Measurements from ENCODE around the gene SH3RF1.

The SH3RF1 gene

DNA sequence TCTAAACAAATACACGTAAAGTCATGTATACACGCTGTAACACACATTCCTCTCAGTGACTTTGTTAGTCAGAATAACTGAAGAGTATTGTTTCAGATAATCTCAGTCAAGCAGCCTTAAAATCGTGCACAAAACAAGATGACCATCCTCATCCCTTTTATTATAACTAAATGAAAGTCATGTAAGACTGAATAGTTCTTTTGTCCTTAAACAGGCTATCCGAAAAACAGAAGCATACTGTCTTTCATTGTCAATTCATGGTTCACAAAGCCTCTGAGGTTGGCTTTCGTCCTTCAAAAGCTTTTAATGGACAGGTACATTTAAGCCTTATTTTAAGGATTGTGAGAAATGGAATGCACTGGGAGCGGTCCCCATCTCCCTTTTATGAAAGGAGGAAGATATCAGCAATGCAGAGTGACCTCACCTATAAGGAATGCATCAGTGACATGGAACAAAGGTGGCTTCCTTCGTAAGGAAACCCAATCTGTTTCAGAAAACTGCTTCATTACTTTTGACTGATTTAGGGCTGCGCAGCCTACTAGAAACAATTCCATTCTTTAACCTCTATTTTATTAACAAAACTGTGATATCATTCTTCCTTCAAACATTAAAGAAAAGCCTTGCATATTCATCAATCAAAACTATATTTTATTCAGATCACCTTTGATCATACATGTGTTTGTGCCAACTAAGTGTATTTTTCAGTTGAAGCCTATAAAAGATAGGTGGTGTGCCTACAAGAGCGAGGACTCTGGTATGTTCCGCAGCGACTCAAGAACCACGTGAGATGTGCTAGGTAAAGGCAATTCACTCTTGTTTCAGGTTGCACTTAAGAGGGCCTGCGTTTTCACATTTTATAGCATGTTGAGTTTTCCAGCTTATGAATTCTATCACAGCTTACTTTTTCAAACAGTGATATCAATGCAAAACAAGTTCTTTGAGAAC is 19.2 kb downstream of the SH3RF1 start:
- DNase-seq (ENCODE audit: low read depth, low spot score) = no peak

DNA sequence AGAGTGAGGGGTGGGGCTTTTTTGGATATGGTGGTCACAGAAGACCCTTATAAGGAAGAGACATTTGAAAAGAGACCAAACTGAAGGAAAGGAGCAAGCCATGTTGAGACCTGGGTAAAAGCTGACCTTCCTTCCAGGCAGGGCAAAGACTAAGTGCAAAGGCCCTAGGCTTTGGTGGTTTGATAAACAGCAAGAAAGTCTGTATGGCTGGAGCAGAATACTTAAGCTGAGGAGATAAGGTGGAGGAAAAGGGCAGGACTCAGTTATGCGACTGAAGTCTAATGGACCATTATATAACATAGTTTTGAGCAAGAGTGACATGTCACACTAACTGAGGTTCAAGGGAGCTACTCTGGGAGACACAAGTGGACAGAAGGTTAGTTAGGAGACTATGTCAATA is 20.0 kb downstream of the SH3RF1 start:
- no peak for DNase-seq (ENCODE audit: low read depth, low spot score)

DNA sequence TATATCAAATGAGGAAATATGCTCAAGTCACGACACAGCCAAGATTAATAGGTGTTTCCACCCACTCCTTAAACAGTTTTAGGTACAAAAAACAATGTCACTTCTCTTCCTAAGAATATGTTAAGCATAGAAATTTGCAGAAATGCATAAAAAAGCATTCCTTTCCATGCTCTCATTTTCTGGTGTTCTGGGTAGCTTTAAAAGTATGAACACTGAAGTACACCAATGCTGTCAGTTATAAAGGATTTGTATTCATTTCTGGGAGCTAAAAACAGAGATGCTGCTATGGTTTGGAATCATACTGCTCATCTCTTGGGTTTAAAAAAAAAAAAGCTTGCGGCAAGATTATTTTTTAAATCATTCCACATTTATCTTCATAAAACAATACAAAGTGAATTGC is 20.8 kb downstream of the SH3RF1 start:
- no peak for DNase-seq (ENCODE audit: low read depth, low spot score)

DNA sequence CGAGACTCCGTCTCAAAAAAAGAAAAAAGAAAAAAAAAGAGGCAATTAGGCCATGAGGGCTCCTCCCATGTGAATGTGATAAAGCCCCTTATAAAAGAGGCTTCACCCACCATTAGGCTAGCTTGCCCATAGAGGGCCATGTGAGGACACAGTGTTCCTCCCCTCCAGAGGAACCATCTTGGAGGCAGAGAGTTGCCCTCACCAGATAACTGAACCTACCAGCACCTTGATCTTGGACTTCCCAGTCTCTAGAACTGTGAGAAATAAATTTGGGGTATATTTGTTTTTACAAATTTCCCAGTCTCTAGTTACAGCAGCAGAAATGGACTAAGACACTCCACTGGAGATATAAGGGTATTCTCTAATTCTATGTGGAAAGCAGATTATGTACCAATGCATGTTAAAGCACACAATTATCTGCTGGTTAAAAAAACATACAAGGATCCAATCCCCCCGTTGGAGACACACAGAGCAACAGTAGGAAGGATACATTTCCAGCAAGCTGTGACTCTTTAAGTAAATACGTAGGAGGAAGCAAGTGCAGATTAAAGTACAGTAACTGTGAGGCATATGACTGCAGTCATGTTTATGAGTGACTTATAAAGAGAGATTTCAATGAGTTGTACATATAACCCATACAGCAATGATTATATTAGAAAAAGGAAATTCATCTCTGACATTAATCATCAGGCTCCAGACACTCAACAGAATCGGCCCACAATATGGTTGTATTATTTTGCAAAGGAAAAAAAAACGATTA is 21.4 kb downstream of the SH3RF1 start:
- no peak for DNase-seq (ENCODE audit: low read depth, low spot score)

DNA sequence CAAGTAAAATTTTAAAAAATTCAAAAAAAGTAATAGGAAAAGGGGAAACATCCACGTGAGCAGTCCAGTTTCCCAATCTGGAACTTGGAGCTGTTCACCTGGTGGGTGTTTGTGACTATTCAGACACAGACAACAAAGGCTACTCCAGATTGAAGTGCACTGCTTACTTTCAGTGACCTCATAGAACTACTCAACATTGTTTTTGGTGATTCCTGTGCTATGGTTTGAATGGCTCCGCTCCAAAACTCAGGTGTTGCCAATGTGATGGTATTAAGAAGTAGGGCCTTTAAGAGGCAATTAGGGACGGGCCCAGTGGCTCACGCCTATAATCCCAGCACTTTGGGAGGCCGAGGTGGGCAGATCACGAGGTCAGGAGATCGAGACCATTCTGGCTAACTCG is 22.1 kb downstream of the SH3RF1 start:
- DNase-seq (ENCODE audit: low read depth, low spot score) = no peak

DNA sequence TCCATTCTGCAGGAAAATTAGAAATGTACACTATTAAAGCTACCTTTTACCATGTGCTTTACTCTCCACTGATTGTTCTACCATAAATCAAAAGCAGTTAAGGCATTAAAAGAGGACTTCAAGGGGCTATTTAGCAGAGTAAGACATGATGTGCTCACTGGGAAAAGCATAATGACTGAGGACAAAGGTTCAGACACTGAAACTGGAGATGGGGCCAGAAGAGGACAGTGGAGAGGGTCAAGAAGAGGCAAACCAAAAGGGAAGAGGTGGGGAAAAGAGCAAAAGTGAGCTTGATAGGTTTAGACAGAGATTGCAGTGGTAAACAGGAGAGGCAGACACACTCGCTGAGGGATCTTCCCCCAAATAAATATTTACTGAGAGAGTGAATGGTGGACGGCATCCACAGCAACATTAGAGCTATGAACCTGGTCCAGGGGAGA is 23.8 kb downstream of the SH3RF1 start:
- DNase-seq (ENCODE audit: low read depth, low spot score) = no peak

DNA sequence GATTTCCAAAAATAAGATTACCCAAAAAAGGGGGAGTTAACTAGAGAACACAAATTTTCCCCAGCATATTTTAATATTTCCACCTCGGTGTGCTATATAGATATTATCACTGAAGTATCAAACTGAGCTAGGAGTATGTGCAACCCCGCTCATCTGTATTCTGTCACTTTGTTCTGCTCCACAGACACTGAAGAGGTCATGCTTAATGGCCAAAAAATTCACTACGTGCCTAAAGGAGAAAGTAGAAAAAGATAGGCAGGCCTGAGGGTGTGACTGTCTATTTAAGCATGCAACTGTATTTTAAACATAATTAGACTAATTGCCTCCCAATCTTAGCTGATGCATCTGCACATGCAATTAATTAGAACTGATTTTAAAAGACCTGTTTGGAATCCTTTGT is 24.5 kb downstream of the SH3RF1 start:
- no peak for DNase-seq (ENCODE audit: low read depth, low spot score)

DNA sequence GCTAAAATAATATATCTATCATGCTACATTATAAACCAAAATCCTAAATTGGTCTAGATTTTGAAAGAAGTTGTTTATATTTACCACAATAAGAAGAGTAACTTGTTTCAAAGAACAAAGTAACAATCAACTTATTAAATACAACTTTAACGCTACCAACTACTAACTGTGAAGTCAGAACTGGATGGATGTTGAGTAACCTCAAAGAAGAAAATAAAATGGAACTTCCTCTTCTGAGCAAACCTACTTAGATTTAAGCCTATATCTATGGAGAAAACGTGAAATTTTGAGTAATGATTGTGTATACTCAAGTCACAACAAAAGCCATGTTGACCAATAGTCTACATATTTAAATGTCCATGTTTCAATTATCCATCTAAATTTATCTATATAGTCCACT is 25.7 kb downstream of the SH3RF1 start:
- DNase-seq (ENCODE audit: low read depth, low spot score) = no peak

DNA sequence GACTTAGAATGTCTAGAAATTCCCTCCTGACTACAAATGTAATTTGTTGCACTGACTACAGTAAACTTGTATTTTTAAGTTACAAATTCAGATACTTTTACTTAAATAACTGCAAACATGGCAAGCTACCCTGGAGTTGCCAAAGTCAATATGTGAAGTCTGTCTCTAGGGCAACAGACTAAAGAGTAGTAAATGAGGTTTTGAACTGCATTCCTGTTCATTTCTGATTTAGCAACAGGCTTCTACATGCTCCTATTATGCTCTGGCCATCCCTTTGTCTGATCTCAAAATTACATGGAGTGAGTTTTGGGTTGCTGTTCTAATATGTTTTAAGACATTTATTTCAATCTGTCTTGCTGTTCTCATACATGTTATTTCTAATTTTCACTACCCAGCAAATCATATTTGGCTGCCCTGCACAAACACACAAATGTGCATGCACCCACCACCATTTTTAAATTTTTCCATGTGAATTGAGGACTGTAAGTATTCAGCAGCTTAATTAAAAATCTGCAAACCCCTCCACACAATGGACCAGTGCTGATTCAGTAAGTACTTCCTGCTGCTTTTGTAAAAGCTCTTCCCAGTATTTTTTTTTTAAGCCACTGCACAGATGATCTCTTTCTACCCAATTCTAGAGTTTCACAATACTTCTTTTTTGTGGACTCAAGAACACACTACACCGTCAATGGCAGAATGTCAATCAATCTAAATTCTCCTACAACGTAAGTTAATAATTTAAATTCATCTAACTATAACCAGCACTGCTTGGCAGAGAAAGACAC is 26.7 kb downstream of the SH3RF1 start:
- DNase-seq (ENCODE audit: low read depth, low spot score) = no peak

DNA sequence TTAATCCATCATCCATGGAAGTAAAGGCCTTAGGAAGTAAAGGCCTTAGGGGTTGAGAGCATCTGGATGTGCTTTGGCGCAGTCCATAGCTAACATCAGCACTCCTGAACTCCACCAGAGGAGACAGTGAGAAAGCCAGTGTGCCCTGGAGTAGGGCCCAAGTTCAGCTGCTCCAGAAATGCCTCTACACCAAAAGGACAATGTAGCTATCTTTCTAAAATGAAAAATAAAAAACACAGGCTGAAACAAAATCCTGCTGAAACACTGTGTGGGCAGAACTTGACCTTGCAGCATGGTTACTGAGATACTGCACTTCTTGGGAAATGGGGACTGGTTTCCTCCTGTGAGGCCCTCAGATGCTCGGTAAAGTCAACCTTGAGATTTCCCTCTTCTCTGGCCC is 29.3 kb downstream of the SH3RF1 start:
- DNase-seq (ENCODE audit: low read depth, low spot score) = no peak

DNA sequence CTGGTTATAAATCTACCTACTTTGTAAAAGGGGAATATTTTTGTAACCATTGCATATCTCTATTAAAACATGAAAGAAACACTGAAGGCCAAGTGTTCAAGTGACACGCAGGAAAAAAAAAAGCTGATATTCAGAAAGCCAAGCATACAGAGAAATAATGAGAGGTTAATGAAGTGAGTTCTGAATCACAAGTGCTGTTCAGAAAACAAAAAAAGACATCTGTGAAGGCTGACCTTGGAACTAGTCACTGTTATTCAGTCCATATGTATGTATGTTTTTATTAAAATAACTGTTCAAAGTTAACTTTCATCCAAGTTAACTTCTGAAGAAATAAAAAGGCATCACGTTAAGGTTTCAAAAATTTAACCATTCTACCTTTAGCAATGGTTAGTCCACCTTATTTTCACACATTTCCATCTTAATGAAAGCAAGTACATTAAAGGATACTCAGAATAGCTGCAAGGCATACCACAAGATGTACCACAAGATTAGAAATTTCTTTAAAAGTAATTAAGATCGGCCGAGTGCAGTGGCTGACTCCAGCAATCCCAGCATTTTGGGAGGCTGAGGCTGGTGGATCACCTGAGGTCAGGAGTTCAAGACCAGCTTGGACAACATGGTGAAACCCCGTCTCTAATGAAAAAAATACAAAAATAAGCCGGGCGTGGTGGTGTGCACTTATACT is 31.4 kb downstream of the SH3RF1 start:
- no peak for DNase-seq (ENCODE audit: low read depth, low spot score)

DNA sequence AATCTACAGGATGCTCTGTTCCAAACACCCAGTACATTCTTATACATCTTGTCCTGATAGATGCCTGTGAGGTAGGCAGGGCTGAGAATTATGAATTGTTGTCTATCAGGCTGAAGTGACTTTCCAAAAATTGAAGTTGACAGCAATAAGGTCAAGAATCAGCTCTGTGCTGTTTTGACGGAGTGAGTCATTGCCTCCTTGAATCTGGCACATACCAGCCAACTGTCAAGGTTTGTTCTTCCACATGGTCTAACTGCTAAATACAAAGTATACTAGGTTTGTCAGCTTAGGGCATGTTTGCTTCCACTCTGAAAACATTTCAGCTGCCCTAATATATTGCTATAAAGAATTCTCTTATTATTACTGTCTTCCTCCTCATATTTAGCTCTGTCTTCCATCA is 32.3 kb downstream of the SH3RF1 start:
- DNase-seq (ENCODE audit: low read depth, low spot score) = no peak

DNA sequence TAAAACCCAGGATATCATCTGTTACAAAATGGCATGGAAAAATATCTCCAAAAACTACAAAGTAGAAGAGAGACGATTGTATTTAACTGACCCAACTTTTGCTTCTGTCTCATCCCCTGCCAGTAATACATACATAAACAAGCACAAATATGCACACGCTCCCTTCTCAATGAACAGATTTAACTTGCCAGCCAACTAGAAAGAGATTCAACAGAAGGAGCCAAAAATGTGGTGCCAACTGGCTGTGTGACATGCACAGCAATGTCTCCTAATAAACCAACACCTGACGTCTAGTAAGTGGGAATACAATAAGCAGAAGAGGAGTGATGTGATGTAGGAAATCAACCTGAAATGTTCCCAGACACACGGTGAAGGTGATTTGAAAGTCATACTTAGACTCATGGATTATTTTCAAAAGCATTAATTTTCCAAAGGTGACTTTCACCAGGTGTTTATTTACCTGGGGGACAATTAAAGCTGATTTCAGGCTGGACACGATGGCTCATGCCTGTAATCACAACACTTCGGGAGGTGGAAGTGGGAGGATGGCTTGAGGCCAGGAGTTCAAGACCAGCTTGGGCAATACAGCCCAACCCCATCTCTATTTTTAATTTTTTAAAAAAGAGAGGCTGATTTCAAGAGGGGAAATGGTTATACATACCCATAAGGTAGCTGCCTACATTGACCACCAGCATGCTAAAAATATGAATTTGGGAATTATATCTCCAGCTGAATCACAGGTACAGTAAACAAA is 33.7 kb downstream of the SH3RF1 start:
- no peak for DNase-seq (ENCODE audit: low read depth, low spot score)

DNA sequence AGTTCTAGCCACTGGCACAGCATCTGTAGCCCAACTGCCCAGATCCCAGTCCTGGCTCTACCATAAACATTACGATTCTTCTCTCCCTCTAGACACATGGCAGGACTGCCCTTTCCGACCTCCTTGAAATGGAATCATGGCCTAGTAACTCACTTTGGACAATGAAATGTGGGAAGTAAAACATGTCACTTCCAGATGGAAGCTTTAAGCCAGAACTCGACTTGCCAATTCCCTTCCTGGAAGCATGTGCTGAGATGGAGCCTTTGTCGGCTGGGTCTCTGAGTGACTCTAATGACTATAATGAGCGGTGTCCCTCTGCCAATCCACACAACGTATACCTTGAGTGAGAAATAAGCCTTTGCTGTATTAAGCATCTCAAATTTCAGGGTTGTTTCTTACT is 34.7 kb downstream of the SH3RF1 start:
- no peak for DNase-seq (ENCODE audit: low read depth, low spot score)

DNA sequence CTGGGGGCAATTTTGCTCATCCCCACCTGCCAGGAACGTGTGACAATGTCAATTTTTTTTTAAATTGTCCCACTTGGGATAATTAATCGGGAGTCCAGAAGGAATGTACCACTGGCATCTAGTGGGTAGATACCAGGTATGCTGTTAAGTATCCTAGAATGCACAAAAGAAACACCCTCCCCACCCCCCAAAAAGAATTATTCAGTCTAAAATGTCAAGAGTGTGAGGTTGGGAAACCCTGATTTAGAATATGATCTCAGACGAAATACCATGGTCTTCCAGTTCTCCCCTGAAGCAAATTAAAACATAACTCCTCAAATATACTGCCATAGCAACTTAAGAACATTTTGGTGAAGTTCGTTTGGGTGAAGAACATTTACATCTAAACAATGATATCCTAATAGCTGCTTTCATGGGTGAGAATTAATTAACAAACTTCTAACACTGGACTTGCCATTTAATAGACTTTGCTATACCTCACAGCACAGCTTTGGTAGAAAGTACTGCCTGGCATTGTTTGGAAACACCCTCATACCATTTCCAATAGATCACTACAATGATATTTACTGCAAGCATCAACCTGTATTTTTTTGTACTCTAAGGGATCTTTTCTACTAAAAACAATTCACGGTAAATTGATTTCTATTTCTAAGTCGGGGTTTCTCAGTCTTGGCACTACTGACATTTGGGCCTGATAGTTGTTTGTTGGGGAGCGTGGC is 36.5 kb downstream of the SH3RF1 start:
- no peak for DNase-seq (ENCODE audit: low read depth, low spot score)

DNA sequence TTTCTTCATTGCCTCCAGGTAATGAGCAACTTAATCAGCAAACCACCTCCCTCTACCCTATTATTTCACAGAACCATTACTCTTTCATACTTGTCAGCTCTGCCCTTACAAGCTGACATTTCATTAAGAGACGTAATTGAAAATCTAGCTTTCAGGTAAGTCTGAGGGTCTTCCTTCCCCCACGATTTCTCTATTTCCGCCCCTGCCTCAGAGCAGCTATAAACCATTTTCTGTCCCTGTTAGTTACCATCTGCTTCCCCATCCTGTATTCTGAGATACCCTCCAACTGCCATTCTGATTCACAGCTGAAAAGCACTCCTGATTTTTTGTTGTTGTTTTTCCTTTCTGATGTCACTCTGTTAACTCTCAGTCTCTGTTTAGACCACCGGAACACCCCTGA is 37.1 kb downstream of the SH3RF1 start:
- DNase-seq (ENCODE audit: low read depth, low spot score) = no peak

DNA sequence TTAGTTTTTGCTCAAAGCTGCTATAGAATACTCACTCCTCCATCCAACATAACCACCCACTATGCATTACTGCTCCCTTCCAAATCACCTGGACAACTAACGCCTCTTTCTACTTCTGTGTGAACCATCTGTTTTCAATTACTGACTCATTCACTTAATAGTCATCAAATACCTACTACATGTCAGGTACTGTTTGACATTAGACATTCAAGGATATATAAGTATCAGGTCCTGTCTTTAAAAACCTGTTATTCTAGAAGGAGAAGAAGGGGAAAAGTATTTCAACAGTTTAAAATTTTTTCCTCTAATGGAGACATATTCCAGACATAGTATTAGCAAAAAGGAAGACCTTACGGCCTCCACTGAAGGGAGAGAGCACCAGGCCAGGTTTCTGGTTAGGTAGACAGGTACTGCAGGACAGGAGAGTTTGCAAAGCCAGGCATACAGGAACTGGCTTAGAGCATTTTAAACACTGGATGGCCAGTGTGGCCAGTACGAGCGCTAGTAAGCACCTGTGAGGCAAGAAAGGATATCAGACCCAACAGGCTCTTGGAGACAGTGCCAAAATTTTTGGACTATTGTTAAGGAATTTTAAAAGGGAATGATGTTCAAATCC is 39.0 kb downstream of the SH3RF1 start:
- no peak for DNase-seq (ENCODE audit: low read depth, low spot score)

DNA sequence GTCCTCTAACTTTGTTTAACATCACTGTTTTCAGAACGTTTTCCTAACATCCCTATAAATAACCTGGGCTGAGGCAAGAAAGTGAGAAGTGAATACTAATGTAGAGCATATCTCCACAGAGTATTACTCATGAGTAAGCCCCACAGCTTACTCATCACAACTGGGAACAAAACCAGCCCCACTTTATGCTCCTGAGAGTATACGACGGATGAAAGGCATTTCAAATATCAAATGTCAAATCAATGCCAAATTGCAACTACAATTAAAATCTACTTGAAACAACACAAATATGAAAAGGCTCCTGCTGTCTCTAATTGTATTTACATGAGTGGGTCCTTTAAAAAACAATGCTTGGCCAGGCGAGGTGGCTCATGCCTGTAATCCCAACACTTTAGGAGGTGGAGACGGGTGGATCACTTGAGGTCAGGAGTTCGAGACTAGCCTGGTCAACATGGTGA is 41.2 kb downstream of the SH3RF1 start:
- DNase-seq (ENCODE audit: low read depth, low spot score) = no peak

DNA sequence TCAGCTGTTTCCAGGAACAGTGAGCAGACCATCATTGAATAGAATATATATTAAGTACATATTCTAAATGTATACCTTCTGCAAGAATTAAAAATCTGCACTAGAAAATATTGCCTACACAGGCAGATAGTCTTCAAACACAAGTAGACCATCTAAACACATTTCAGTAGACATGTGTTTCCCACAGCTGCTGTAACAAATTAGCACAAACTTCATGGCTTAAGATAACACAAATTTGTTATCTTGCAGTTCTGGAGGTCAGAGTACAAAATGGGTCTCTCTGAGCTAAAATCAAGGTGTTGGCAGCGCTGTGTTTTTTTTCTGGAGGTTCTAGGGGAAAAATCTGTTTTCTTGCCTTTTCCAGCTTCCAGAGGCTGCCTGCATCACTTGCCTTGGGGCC is 42.7 kb downstream of the SH3RF1 start:
- no peak for DNase-seq (ENCODE audit: low read depth, low spot score)

DNA sequence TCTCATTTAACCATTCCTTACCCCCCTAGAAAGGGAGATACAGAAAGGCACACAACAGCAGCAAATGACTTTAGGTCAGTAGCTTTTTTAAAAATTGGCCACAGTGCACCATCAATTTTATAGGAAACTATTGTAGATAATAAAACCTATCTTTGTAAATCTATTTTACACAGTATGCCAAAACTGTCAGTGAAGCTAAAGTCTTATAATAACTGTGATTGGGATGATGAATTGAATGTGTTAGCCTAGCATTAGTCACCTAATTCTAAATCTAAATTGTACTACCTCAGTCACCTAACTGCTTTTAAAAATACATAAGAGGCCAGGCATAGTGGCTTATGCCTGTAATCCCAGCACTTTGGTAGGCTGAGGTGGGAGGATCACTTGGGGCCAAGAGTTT is 44.2 kb downstream of the SH3RF1 start:
- no peak for DNase-seq (ENCODE audit: low read depth, low spot score)
